ENCODE data around the gene NFIB.

Gene NFIB

DNA sequence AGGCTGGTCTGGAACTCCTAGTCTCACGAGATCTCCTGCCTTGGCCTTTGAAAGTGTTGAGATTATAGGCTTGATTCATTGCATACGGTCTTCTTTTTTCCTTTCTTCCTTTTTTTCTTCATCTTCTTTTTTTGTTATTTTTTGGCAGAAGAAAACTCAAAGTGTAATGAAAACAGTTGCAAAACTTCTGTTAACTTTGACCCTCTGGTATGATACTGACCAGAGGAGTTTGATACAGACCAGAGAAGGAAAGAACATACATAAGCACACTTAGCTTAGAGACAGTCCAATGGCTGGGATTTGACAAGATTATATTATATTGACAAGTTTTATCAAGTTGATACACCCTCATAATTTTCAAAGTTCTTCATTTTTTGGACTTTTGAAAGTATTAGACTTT lies 181.2 kb downstream of the NFIB start:
- Mint-ChIP-seq H3K27ac (no peak overlapping the region), H3K4me3 (no peak overlapping the region), H3K9me3 (no peaks in the 10 kb centered on the region), H3K4me1 (no peaks in the 10 kb centered on the region), H3K36me3 (no peaks in the 10 kb centered on the region), H3K27me3 (no peaks in the 10 kb centered on the region)
- ATAC-seq, result no peak

DNA sequence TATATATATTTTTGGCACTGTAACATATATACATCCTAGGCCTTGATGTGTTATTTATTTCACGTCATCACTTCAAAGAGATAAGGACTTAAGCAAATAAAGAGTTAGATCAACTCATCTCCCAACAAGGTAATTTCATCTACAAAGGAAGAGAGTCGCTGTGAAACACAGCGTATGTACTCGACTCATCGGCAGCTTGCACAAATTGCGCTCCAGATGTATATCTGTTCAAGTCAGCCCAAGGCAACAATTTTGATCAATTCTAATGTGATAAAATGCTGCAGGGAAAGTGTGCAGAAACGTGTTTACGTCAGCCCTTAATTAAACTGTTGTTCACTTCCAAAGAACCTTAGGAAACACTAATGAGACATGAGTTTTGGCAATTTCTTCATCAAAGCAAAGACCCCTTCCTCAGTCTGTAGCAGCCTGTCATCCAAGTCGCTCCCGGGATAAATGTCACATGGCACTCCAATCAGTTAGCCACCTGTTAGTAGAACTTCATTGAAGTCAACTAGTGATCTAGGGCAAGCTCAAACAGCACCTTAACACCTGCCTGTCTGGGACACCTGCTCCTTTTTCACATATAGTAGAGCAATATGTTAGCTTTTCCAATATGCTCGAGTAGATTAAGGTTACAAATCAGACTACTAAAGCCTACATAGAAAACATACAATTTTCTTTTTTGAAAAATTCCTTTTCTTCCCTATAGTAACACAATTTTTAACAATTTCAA lies 182.4 kb downstream of the NFIB start:
- ATAC-seq, result no peak
- H3K27ac Mint-ChIP-seq, result no peak overlapping the region
- no peaks in the 10 kb centered on the region for H3K4me1 Mint-ChIP-seq
- no peaks in the 10 kb centered on the region for H3K27me3 Mint-ChIP-seq
- no peaks in the 10 kb centered on the region for H3K36me3 Mint-ChIP-seq
- H3K9me3 Mint-ChIP-seq, result no peaks in the 10 kb centered on the region
- H3K4me3 Mint-ChIP-seq, result no peak overlapping the region

DNA sequence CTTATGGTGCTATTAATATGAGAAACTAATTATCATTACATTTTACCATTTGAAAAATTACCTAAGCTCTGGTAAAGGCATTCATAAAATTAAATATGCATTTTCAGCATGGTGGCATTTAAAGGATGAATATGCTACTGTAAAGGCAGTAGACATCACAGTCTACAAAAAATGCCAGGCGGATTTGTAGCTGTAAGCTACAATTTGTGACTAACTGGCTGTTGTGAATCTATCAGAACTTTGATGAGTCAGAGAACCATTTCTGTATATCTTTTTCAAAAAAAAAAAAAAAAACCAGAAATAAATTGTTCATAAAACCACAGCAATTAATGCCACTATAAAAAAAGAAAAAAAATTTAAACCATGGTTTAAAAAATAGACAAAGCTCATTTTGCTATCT lies 186.3 kb downstream of the NFIB start:
- Mint-ChIP-seq H3K27ac (no peak overlapping the region), H3K36me3 (no peaks in the 10 kb centered on the region), H3K9me3 (no peaks in the 10 kb centered on the region), H3K27me3 (no peaks in the 10 kb centered on the region), H3K4me3 (no peak overlapping the region), H3K4me1 (no peaks in the 10 kb centered on the region)
- ATAC-seq, result no peak

DNA sequence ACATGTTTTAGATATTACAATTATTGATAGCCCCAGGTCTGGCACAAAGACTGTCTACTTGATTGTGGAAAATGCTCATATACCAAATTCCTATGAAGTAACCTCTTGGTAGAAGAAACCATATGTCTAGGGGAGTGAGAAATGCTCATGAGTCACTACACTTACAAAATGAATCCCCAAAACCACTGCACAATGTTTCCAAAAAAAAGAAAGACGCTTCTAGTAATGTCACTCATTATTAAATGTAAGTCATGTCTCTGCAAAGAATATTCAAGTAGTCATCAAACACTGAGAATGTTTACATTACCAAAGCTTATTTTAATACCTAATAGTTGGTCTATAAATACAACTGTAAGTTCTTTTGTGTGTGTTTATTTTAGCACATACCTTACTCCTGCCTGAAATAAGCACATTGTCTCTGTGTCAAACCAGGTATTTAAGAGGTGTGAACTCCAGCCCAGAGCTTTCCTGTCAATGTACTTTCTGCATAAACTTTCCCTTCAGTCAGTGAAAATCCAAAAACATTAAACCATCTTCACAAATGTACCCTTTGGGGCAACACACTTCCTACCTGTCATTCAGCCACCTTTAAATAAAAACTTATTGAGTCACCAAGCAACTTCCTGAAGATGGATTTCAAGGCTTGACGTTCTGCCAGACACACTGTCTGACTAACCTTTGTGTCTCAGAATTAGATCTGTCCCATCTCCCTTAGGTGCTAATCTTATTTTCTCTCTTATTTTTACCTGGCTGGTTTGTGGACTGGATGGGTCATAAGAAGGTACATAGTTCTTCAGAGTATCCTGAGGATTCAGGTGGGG lies 194.0 kb downstream of the NFIB start:
- no peaks in the 10 kb centered on the region for H3K4me1 Mint-ChIP-seq
- no peak for ATAC-seq
- H3K36me3 Mint-ChIP-seq, result no peaks in the 10 kb centered on the region
- no peaks in the 10 kb centered on the region for H3K9me3 Mint-ChIP-seq
- H3K27me3 Mint-ChIP-seq, result no peaks in the 10 kb centered on the region
- no peak overlapping the region for H3K27ac Mint-ChIP-seq
- no peak overlapping the region for H3K4me3 Mint-ChIP-seq

DNA sequence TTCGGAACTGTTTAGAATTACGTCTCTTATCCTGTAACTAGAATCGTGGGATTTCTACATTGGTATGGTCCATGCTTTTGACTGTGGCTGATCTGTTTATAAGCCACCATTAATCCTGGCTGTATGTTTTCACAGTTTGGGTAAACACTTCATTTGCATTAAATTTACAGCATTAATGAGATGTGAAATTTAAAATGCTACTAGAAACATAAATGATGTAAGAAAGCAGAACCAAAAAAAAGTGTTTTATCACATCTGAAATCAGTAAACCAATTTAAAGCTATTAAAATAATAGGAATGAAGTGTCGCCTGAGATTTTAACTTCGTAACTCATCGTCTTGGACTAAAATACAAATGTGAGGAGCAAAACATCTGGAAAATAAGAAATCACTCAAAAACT lies 201.7 kb downstream of the NFIB start:
- H3K9me3 Mint-ChIP-seq, result no peaks in the 10 kb centered on the region
- H3K27me3 Mint-ChIP-seq, result no peaks in the 10 kb centered on the region
- no peaks in the 10 kb centered on the region for H3K36me3 Mint-ChIP-seq
- ATAC-seq, result no peak
- H3K27ac Mint-ChIP-seq, result no peak overlapping the region
- H3K4me3 Mint-ChIP-seq, result no peak overlapping the region
- H3K4me1 Mint-ChIP-seq, result no peaks in the 10 kb centered on the region

DNA sequence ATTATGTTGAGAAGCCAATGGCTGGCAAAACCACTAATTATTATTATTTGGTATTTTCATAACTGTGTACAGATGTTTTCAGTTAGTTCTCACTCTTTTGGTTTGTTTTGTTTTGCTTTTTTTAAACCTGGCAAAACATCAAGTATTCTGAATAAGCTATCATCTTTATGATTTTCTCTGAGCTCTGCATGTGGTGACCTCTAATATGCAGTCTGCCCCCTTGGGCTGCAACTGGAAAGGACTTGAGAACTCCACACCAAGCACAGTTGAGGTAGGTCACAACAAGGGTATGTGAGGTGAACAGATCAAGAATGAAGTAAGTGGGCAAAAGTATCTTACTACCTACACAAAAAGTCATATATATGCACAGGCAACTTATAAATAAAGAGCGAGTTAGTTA lies 202.2 kb downstream of the NFIB start:
- ATAC-seq, result no peak

DNA sequence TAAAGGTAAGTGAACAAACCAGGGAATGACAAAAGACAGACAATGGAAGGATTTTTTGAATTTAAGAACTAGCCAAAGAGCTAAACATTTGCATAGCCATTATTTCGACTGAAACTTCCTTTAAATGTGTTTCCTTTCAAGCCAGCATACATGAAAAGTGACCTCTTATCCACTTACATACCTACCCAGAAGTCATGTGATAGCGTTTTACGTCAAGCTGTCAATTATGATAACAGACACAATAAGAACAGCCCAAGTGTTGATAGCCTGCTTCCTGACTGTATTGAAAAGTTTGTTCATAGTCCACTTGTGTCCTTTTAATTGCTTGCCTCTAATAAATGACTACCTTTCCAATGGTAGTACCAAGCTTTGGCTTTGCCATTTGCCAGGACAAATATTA lies 206.0 kb downstream of the NFIB start:
- H3K36me3 Mint-ChIP-seq, result no peaks in the 10 kb centered on the region
- no peaks in the 10 kb centered on the region for H3K4me1 Mint-ChIP-seq
- no peak for ATAC-seq
- no peaks in the 10 kb centered on the region for H3K9me3 Mint-ChIP-seq
- H3K4me3 Mint-ChIP-seq, result no peak overlapping the region
- no peak overlapping the region for H3K27ac Mint-ChIP-seq
- no peaks in the 10 kb centered on the region for H3K27me3 Mint-ChIP-seq

More for the DNA sequence above, 202.2 kb downstream of the NFIB start:
- Mint-ChIP-seq H3K36me3 (no peaks in the 10 kb centered on the region), H3K4me3 (no peak overlapping the region), H3K4me1 (no peaks in the 10 kb centered on the region), H3K27me3 (no peaks in the 10 kb centered on the region), H3K27ac (no peak overlapping the region), H3K9me3 (no peaks in the 10 kb centered on the region)

DNA sequence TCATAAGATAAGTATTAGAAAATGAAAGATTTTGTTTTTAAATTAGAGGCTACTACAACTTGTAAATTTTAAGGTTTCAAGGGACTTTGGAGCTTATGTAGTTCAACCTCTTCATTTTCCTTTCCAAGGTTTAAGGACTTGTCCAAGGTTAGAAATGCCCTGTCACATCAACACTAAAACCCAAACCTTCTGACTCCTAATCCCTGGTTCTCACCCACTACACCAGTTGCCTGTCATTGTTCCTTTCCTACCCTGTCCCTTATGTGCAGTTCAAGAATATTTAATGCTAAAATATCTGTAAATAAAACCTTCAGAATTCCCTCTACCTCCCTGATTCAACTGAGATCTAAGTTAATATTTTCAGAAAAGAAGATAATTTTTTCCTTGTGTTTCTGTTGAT lies 206.4 kb downstream of the NFIB start:
- ATAC-seq, result no peak
- no peak overlapping the region for H3K27ac Mint-ChIP-seq
- H3K9me3 Mint-ChIP-seq, result no peaks in the 10 kb centered on the region
- no peaks in the 10 kb centered on the region for H3K36me3 Mint-ChIP-seq
- no peaks in the 10 kb centered on the region for H3K27me3 Mint-ChIP-seq
- H3K4me1 Mint-ChIP-seq, result no peaks in the 10 kb centered on the region
- no peak overlapping the region for H3K4me3 Mint-ChIP-seq

- Mint-ChIP-seq H3K27me3 (no peaks in the 10 kb centered on the region), H3K4me1 (no peaks in the 10 kb centered on the region), H3K27ac (no peak overlapping the region), H3K4me3 (no peak overlapping the region), H3K36me3 (no peaks in the 10 kb centered on the region), H3K9me3 (no peaks in the 10 kb centered on the region)
- ATAC-seq, result no peak
These were observed 207.2 kb downstream of the NFIB start for GRCh38 chr9:14106699-14107098.

DNA sequence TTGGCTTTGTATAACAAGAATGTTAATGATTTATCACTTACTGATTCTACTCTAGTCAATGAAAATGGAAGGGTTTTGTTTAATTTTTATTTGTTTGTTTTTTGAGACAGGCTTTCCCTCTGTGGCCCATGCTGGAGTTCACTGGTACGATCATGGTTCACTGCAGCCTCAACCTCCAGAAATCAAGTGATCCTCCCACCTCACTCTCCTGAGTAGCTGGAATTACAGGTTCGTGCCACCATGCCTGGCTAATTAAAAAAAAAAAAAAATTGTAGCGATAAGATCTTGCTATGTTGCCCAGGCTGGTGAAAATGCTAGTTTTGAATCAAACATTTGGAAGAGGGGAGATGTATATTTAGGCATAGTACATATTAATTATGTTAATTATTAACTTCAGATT lies 209.4 kb downstream of the NFIB start:
- Mint-ChIP-seq H3K4me1 (no peaks in the 10 kb centered on the region), H3K27ac (no peak overlapping the region), H3K27me3 (no peaks in the 10 kb centered on the region), H3K4me3 (no peak overlapping the region), H3K9me3 (no peaks in the 10 kb centered on the region), H3K36me3 (no peaks in the 10 kb centered on the region)
- ATAC-seq, result no peak

- no peak for ATAC-seq
- H3K36me3 Mint-ChIP-seq, result no peaks in the 10 kb centered on the region
- H3K27me3 Mint-ChIP-seq, result no peaks in the 10 kb centered on the region
- H3K9me3 Mint-ChIP-seq, result no peaks in the 10 kb centered on the region
- no peak overlapping the region for H3K27ac Mint-ChIP-seq
- no peak overlapping the region for H3K4me3 Mint-ChIP-seq
- H3K4me1 Mint-ChIP-seq, result no peaks in the 10 kb centered on the region
These were observed 210.8 kb downstream of the NFIB start for GRCh38 chr9:14103115-14103514.

- no peak for ATAC-seq
- Mint-ChIP-seq H3K4me1 (no peaks in the 10 kb centered on the region), H3K27me3 (no peaks in the 10 kb centered on the region)
These were observed 214.2 kb downstream of the NFIB start for GRCh38 chr9:14099737-14100136.

DNA sequence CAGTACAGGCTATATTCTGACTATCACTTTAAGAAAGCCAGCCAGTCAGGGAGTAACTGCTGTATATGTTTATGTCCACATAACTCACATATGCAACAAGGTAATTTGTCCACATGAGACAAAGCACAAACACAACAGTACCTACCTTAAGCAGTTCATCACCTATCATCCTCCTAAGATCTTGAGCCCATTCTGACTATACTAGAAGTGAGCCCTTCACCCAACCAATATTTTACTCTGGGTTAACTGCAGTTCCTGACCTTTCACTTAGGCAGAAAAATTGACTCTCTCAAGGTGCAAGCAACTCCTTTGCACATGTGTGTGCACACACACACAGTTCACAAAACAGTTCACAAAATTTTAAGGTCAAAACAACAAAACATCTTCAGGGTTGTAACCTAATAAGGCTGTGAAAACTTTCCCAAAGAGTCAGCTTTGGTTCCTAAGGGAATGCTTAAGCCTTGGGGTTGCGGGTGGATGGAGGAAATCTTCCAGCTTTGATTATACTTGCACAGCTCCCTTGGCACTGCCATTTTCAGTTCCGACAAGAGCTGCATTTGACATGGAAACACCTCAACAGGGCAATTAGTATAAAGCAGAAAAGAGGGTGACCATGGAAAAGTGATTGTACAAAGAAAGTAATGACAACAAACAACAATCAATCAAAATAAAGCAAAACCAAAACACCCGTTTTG lies 215.3 kb downstream of the NFIB start:
- no peak overlapping the region for H3K27ac Mint-ChIP-seq

More at GRCh38 chr9:14099737-14100136, 214.2 kb downstream of the NFIB start:
- Mint-ChIP-seq H3K36me3 (no peaks in the 10 kb centered on the region), H3K4me3 (no peak overlapping the region), H3K27ac (no peak overlapping the region), H3K9me3 (no peaks in the 10 kb centered on the region)

DNA sequence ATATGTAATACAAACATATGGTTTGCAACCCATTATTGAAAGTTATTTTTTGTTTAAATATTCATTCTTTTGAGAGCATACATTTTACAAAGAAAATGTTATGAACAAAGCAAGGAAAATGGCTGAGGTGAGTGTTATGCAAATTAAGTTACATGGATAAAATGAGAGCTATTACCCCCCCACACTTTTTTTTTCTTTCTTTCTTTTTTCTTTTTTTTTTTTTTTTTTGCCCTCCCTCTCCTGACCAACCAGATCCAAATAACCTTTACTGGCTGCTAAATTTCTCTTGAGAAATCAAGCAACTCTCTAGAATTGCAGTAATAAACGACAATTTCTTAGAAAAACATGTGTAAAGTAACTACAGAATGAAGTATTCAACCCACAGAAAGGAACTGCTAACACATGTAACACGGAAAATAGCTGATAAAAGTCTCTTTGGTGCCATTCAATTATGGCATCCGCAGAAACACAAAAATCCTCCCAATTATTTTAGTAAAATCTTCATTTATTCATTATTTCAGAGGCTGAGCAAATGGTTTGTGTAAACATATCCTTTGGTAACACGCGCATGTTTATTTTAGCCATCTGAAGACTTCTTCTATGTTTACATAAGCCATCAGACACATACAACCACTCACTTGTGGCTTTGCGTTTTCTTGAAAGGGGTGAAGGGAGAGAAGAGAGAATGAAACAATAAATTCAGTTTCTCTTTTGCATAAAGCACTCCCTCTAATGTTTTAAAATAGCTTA lies 216.1 kb downstream of the NFIB start:
- Mint-ChIP-seq H3K36me3 (no peaks in the 10 kb centered on the region), H3K27ac (no peak overlapping the region), H3K4me3 (no peak overlapping the region), H3K27me3 (no peaks in the 10 kb centered on the region), H3K9me3 (no peaks in the 10 kb centered on the region), H3K4me1 (no peaks in the 10 kb centered on the region)
- no peak for ATAC-seq

More for the DNA sequence above, 215.3 kb downstream of the NFIB start:
- H3K4me1 Mint-ChIP-seq, result no peaks in the 10 kb centered on the region
- no peaks in the 10 kb centered on the region for H3K36me3 Mint-ChIP-seq
- no peaks in the 10 kb centered on the region for H3K9me3 Mint-ChIP-seq
- H3K27me3 Mint-ChIP-seq, result no peaks in the 10 kb centered on the region
- H3K4me3 Mint-ChIP-seq, result no peak overlapping the region
- no peak for ATAC-seq

- Mint-ChIP-seq H3K36me3 (no peaks in the 10 kb centered on the region), H3K4me1 (no peaks in the 10 kb centered on the region), H3K27me3 (no peaks in the 10 kb centered on the region), H3K27ac (no peak overlapping the region), H3K4me3 (no peak overlapping the region), H3K9me3 (no peaks in the 10 kb centered on the region)
- no peak for ATAC-seq
These were observed 216.7 kb downstream of the NFIB start for GRCh38 chr9:14097215-14097614.
